ENCODE results near the gene SPTBN1.
"Not testable (repeated sequence)": the region's sequence is repeated elsewhere in the genome, so short reads cannot be mapped to it uniquely, and the experiment has no call there.

SPTBN1 gene

GRCh38 chr2:54508541-54508940 lies 52.4 kb downstream of the SPTBN1 start:
- DNase-seq: no peak

- DNase-seq: not testable (repeated sequence)
Measured at GRCh38 chr2:54509043-54509442, 52.9 kb downstream of the SPTBN1 start.

- no peak for DNase-seq
Measured at GRCh38 chr2:54510916-54511315, 54.8 kb downstream of the SPTBN1 start.

GRCh38 chr2:54512183-54512582 lies 56.1 kb downstream of the SPTBN1 start:
- no peak for DNase-seq

GRCh38 chr2:54512663-54513362 lies 56.7 kb downstream of the SPTBN1 start:
- DNase-seq: no peak

- DNase-seq: no peak
Measured at GRCh38 chr2:54513363-54513715, 57.2 kb downstream of the SPTBN1 start.

- DNase-seq: no peak
Measured at GRCh38 chr2:54514822-54515569, 58.9 kb downstream of the SPTBN1 start.

- no peak for DNase-seq
Measured at GRCh38 chr2:54516842-54517241, 60.7 kb downstream of the SPTBN1 start.

GRCh38 chr2:54518016-54518415 lies 61.9 kb downstream of the SPTBN1 start:
- DNase-seq: not testable (repeated sequence)

- no peak for DNase-seq
Measured at GRCh38 chr2:54518430-54518829, 62.3 kb downstream of the SPTBN1 start.

GRCh38 chr2:54519841-54520459 lies 63.8 kb downstream of the SPTBN1 start:
- no peak for DNase-seq

GRCh38 chr2:54520687-54521086 lies 64.6 kb downstream of the SPTBN1 start:
- no peak for DNase-seq

- peak; percentile 45 to 82 (median 63) for DNase-seq
Measured at GRCh38 chr2:54522624-54523281, 66.6 kb downstream of the SPTBN1 start.

- DNase-seq: no peak
Measured at GRCh38 chr2:54523324-54523959, 67.3 kb downstream of the SPTBN1 start.

- no peak for DNase-seq
Measured at GRCh38 chr2:54524226-54524991, 68.3 kb downstream of the SPTBN1 start.

- DNase-seq: no peak
Measured at GRCh38 chr2:54525321-54525720, 69.2 kb downstream of the SPTBN1 start.

- no peak for DNase-seq
Measured at GRCh38 chr2:54526226-54526879, 70.2 kb downstream of the SPTBN1 start.

- no peak for DNase-seq
Measured at GRCh38 chr2:54528311-54528955, 72.3 kb downstream of the SPTBN1 start.

GRCh38 chr2:54529518-54529917 lies 73.4 kb downstream of the SPTBN1 start:
- DNase-seq: not testable (repeated sequence)

- DNase-seq: no peak
Measured at GRCh38 chr2:54529935-54530334, 73.8 kb downstream of the SPTBN1 start.

GRCh38 chr2:54531558-54531957 lies 75.4 kb downstream of the SPTBN1 start:
- DNase-seq: no peak

All from stimulated activated naive CD4-positive, alpha-beta T cell (primary cell).